Measurements from ENCODE around the gene TDRD10.

The TDRD10 gene

DNA sequence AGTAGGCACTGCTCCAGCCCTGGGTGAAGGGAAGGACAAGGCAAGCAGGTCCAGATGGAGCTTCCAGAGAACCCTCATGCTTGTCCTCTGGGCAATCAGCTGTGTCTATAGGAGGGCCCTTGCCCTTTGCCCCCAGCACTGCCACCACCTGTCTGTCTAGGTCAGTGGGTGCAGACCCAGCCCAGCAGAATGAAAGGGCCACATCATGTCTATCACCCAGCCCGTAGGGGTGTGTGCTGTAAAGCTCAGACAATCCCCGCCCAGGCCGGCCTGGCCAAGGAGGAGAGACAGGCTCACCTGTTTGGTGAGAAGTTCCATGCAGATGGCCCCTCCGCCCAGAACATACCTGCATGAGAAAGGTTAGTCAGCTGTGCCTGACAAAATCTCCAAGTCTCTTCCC, 49.5 kb downstream of the TDRD10 start:
- no peak for DNase-seq (ENCODE audit: low read depth in 4 of 4, low spot score in 1 of 4)

DNA sequence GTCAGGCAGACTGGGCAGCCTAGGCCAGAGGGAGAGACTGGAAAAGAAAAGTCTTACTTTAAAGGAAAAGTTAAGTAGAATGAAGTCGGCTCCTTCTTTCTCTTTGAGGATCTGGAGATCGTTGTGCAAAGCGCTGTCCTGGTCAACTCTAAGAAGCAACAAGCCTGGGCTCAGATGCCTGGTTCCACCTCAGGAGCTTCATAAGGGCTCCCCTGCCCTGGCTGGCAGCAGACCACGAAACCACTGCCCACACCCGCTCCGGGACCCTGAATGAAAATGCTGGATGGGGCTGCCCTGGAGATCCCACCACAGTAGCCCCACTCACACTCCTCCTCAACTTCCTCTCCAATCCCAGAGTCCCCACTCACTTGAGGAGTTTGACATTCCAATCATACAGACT, 50.0 kb downstream of the TDRD10 start:
- DNase-seq (ENCODE audit: low read depth in 4 of 4, low spot score in 1 of 4) = no peak

DNA sequence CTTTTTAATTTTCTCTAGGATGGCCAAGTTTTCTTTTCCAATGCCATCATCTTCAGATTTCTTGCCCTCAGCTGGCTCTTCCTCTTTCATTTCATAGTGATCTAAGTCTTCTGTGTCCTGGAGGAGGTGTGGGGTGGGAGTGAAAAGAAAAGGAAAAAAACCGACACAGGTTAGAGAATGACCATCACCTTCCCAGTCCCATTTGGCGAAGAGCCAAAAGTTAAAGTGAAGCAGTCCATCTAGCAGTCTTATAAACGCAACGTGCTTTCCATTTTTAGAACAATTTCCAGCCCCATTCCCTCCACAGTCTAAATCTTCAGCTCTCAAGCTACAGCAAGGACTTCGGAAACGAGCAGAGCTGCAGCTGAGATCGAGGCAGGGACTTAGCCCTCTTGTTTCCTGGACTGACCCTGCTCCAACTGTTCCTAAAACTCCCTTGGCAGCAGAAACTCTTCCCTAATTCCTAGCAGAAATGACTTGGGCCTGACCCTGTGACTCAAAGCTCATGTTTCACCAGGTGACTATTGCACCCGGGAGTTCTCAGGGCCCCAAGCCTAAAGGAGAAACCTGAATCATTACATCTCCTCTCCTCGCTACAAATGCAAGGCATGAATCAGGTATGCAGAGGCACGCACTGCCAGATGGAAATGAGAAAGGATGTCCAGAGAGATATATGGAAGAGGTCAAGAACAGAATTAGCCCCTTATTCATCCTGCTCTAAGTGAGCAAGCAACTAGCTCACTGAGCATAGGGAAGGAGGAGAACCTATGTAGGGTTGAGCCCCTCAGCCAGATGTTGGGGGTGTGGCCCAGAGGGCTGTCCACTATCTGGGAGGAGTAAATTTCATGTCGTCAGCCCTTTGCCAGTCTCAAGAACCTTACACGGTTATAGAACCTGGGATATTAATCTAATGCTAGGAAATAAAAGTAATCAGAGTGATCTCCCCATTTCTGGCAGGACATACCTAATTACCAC, 51.3 kb downstream of the TDRD10 start:
- DNase-seq (ENCODE audit: low read depth in 4 of 4, low spot score in 1 of 4) = no peak

DNA sequence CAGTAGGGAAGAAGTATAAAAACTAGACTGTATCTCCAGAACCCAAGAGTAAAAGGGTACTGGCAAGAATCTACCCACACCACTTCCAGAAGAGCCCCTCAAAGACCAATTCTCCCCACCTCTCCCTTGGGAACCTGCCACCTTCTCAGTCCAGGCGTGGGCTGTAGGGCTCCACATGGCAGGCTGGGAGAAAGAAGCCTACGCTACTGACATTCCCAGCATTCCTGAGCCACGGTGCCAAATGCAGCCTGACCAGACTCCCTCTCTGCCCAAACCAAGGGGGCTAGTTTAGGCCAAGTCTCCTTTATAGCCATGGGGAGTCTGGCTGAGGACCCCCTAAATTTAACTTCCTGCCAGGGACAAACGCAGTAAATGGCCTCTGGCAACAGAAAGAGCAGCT, 54.4 kb downstream of the TDRD10 start:
- no peak for DNase-seq (ENCODE audit: low read depth in 4 of 4, low spot score in 1 of 4)

DNA sequence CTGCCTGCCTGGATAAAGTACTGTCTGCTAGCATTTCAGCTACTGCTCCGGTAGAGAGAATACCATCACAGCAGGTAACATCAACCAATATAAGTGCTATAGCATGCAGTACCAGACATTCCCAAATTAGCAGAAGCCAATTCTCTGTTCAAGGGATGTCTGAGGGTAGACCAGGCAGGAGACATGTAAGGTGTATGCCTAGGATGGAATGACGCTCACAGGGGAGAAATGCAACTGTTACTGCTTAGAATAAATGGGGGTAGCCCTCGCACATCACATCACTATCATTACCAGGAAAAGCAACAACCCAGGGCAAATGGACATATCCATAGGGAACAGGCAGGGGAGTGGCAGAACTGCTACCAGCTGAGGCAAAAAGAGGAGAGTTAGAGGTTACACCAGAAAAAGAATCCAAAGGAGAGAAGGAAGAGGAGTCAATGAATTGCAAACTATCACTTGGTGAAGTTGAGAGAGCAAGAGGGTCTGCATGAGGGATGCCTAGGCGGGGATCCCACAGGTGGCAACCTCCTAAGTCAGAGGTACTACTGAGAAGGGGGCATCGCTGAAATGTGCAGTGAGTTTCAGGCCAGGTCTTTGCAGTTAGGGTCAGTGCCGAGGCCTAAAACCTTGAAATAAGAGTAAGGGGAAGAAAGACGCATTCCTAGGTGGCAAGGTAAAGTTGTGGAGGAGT, 55.4 kb downstream of the TDRD10 start:
- no peak for DNase-seq (ENCODE audit: low read depth in 4 of 4, low spot score in 1 of 4)

DNA sequence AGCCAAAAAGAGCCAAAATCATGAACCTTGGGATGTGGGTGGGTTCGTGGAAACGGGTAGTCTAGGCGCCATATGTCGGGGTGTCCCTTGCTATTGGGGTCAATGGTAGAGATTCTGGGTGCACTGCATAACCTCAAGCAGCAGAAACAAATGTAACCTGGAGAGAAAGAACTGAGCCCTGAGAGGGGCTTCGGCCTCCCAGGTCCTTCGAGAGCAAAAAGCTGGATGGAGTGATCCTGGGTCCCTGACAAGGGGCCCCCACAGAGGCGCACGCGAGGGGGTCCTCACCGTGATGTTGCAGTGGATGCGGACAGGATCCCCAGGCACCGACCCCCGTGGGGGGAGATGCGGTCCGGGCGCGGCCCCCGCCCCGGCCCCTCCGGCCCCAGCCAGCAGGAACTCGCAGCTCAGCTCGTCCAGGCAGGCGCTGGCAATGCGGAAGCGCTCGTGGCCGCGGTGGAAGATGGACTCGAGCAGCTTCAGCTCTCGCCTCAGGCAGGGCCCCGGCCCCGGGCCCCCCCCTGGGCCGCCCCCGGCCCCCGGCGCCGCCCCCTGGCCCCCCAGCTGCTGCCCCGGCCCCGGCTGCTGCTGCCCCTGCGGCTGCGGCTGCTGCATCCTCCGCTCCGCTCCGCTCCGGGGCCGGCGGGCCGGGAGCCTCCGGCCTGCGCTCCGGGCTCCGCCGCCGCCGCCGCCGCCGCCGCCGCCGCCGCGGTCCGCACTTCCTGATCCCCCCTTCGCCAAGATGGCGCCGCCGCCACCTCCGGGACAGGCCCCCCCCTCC, 56.1 kb downstream of the TDRD10 start, which contains the start of gene UBE2Q1:
TSS of gene UBE2Q1 (minus strand) at position 724 of the 781 bp plus-strand sequence. CDS start at position 615, 109 bp downstream.
- no peak for DNase-seq (ENCODE audit: low read depth in 4 of 4, low spot score in 1 of 4)

DNA sequence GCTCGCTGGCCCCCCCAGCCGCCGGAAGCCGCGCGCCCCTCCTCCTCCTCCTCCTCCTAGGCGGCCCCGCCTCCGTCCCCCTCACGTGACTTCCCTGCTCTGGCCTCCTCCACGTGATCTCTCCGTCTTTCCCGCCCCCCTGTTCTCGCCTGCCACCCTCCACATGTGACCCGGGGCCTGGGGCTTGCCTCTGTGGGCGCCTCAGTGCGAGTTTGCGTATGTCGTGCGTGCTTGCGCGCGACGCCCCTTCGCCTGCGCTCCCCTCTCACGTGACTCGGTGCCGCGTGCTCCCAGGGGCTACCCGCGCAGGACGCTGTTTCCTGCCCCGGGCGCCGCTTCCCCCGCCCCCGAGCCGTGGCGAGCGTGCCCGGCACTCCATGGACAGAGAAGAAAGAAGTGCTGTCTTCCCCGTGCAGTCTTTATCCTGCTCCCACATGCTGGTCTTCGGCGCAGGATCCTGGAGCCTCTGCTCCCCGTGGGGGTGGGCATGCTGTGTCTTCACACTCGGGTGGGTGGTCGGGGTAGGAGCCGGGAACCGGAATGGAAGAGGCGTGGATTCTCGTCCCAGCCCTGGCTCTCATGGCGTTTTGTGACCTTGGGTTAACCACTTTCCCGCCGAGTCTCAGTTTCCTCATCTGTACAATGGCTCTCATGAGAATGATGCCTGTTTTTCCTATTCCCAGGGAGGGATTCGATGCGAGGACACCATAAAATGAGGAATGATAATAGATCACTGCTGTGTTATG, 56.9 kb downstream of the TDRD10 start:
- peak; percentile 97 to 99 (median 98) for DNase-seq (ENCODE audit: low read depth in 4 of 4, low spot score in 1 of 4)

DNA sequence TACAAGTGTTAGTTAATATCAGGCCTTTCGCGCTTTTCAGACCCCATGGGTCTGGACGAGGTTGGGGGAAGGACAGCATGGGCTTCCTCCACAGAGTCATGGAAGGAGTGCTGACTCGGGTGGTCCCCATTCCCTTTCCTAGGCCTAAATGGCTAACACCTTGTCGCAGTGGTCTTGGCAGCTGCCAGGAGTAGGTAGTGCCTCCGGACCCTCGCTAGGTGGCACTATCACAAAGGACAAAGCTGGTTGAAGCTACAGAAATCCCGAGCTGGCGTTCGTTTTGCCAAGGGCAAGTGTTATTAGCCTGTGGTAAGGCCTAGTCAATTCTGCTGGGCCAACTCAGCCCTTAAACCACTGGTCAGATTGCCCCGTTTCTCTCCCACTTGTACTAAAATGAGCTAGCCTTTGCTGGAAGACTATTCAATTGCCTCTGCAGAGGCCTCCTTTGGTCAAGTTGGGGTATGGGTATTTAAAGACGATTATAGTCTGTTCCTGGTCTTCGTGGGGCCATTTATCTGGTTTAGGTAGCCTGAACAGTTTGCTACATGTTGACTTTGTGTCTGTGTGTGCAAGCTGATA, 57.5 kb downstream of the TDRD10 start:
- DNase-seq (ENCODE audit: low read depth in 4 of 4, low spot score in 1 of 4) = peak; percentile 68 to 75 (median 72)

DNA sequence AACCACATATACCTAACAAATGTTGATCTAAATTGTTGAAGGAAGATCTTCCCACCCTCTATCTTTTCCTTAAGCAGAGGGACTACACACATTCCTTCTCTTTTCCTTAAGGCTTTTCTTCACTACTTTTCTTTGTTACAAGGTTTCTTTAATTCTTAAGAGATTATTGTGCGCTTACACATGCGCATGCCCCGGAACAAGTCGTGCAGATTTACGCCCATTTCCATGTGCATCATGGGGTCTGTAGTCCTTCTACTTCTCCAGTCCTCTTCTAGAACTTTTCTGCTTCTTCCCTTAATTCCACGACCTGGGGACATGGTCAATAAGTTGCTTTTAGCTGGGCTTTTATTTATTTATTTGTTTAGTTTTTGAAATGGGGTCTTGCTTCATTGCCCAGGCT, 63.9 kb downstream of the TDRD10 start:
- DNase-seq (ENCODE audit: low read depth in 4 of 4, low spot score in 1 of 4) = no peak

DNA sequence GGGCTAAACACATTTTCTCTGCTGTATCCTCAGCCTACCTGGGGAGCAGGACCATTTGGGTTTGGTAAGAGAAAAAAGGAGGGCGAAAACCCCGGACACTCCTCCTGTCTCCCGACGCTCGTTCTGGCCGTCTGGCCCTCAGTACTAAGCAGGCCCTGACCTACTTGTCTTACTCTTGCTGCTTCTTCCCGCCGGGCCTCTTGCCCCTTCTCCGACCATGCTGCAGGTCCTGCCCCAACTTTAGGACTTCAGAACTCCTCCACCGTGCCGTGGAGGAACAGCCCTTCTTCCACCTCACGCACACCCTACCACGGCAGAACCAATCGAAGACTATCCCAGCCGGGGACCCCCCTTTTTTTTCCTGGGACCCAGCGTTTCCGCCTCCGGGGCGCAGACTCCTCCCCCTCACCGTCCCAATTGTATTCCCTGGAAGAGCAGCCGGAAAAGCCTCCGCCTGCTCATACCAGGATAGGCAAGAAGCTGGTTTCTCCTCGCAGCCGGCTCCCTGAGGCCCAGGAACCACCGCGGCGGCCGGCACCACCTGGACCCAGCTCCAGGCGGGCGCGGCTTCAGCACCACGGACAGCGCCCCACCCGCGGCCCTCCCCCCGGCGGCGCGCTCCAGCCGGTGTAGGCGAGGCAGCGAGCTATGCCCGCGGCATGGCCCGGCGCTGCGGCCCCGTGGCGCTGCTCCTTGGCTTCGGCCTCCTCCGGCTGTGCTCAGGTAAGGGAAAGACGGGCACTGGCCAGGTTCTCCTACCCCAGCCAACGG, 65.6 kb downstream of the TDRD10 start, which contains the start of gene CHRNB2:
TSS of gene CHRNB2 (plus strand) at position 393 of the 771 bp plus-strand sequence. CDS start at position 660, 267 bp downstream.
- DNase-seq (ENCODE audit: low read depth in 4 of 4, low spot score in 1 of 4) = peak; percentile 39 to 52 (median 50)

DNA sequence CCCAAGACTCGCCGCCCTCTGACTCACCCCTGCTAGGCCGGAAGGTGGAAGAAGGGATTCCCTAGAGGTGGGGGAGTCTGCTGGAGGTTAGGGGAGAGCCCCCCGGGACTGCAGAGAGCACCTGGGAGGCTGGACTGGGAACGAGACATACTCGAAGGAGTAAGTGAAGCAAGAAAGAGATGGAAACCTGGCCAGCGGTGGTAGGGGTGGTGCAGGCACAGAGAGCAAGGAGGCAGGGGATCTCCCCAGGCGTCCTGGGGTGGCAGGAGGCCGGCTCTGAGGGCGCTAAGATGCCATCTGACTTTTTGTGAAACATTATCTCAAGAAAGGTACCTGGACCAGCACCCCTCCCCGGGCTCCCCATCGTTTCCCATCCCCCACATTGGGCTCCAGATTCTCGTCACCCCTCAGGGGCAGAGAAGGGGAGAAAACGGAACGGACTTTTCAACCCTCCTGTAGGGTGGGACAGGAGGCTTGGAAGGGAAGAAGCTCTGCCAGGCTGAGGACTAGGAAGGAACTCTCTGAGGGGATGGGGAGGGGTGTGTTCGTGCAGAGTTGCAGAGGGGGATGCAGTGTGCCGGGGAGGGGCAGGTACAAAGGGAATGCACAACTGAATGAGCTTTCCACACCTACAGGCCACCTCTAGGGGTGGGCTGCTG, 66.3 kb downstream of the TDRD10 start:
- no peak for DNase-seq (ENCODE audit: low read depth in 4 of 4, low spot score in 1 of 4)

DNA sequence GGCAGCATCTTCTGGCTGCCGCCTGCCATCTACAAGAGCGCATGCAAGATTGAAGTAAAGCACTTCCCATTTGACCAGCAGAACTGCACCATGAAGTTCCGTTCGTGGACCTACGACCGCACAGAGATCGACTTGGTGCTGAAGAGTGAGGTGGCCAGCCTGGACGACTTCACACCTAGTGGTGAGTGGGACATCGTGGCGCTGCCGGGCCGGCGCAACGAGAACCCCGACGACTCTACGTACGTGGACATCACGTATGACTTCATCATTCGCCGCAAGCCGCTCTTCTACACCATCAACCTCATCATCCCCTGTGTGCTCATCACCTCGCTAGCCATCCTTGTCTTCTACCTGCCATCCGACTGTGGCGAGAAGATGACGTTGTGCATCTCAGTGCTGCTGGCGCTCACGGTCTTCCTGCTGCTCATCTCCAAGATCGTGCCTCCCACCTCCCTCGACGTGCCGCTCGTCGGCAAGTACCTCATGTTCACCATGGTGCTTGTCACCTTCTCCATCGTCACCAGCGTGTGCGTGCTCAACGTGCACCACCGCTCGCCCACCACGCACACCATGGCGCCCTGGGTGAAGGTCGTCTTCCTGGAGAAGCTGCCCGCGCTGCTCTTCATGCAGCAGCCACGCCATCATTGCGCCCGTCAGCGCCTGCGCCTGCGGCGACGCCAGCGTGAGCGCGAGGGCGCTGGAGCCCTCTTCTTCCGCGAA, 69.4 kb downstream of the TDRD10 start:
- no peak for DNase-seq (ENCODE audit: low read depth in 4 of 4, low spot score in 1 of 4)

DNA sequence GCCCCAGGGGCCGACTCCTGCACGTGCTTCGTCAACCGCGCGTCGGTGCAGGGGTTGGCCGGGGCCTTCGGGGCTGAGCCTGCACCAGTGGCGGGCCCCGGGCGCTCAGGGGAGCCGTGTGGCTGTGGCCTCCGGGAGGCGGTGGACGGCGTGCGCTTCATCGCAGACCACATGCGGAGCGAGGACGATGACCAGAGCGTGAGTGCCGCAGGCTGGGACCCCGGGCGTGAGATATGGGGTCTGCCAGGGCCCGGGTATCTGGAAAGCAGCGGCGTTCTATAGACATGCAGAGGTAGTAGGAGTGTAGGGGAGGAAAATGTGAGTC, 69.9 kb downstream of the TDRD10 start:
- no peak for DNase-seq (ENCODE audit: low read depth in 4 of 4, low spot score in 1 of 4)

DNA sequence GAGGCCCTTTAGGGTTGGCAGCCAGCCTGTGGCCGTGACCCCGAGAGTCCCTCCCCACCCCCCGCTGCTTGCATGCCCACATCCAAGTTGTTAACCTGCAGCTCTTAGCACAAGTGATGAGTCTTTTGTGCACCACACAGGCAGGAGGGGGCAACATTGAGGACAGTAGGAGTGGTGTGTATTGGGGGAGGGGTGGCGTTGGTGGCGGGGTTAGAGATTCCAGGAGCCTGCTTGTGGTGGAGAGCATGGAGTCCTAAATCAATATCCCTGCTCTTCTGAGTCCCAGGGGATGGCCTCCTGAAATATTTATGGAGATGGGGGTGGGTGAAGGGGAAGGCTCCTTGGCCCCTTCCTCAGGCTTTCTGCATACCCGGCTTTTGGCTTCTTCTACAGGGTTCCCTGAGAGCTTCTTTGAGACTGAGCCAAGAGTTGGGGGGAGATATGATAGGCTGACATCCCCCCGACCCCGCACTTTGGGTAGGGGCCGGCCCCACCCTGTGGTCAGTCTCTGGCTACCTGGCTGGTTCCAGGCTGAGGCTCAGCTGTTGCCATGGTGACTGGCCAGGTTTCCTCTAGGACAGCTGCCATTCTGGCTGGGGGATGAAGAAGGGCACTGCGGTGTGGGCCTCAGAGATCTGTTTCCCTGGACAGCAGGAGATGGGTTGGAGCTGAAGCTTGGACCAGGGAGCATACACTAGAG, 70.6 kb downstream of the TDRD10 start:
- DNase-seq (ENCODE audit: low read depth in 4 of 4, low spot score in 1 of 4) = no peak

DNA sequence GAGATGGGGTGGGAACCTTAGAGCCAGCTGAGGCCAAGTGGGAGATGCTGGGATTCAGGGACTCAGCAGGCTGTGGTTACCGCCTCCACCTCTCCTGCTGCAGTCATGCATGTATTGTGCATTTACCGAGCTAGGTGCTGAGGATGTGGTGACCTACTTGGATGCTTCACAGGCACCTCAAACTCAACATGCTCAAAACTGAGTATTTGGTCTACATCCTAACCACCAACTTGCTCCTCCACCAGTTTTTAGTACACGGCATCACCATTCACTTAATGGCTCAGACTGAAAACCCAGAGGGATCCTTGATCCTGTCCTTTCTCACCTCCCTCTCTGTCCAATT, 71.1 kb downstream of the TDRD10 start:
- no peak for DNase-seq (ENCODE audit: low read depth in 4 of 4, low spot score in 1 of 4)

DNA sequence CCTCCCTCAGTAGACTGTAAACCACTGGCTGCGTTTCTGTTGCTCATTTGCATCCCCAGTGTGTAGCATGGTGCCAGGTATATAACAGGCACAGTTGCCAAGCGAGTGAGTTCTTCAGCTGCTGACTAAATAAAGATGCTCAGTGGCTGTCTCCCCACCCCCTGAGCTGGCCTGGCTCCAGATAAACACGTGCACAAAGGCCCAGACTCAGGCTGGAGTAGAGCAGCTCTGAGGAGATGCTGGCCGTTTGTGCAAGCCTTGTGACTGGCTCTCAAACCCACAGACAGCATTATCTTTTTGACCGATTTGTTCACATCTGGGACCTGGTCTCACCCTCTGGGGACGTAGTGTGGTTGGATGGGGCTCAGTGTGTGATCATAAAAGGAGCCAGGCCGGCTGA, 72.7 kb downstream of the TDRD10 start:
- DNase-seq (ENCODE audit: low read depth in 4 of 4, low spot score in 1 of 4) = no peak

DNA sequence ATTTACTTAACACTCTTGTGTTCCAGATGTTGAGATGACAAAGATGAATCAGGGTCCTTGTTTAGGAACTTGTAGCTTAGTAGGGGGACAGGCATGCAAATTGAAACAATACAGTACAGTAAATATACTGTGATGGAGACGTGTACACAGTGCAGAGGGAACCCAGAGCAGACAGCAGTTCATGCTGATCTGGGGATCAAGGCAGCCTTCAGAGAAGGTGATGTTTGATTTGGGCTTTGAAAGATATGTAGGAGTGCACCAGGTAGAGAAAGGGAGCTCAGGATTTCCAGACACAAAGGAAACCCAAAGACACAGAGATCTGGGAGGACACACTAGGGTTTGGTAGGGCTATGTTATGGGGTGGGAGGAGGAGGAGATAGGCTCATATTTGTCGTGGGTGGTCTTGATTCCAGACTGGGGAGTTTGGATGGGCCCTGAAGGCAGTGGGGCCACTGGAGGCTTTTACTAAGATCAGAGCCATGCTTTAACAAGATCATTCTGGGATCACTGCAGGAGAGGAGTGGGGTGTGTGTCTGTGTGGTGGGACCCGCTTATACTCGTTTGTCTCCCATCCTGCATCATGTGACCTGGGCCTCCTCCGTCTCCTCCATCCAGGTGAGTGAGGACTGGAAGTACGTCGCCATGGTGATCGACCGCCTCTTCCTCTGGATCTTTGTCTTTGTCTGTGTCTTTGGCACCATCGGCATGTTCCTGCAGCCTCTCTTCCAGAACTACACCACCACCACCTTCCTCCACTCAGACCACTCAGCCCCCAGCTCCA, 73.3 kb downstream of the TDRD10 start:
- no peak for DNase-seq (ENCODE audit: low read depth in 4 of 4, low spot score in 1 of 4)
